Astrocyte of the spinal cord (primary cell): Measurements from ENCODE around the gene LRRN3.

Experiments
- DNase-seq: peaks from one replicate; pipeline ENCODE4 v3.0.0; 2011; ENCODE audit warnings: low read depth, low spot score
- H3K4me3 ChIP-seq: 2 replicates; pipeline ENCODE4 v1.5.1; 2011; ENCODE audit warnings: low read depth, mild to moderate bottlenecking, low read length, moderate library complexity
- CTCF ChIP-seq: IDR thresholded peaks from 2 replicates; pipeline ENCODE4 v1.5.1; 2012; ENCODE audit warnings: low read depth, mild to moderate bottlenecking, low read length, inconsistent platforms
- in situ Hi-C: cut with HindIII; loops from 2 replicates; pipeline ENCODE4 v1.10.0; 2017; ENCODE audit warnings: low sequenced_read_pairs

The LRRN3 gene

GRCh38 chr7:111145472-111145871 lies 54.5 kb downstream of the LRRN3 start:
- H3K4me3 ChIP-seq = no peak overlapping the region
- TF ChIP-seq CTCF = no peak
- DNase-seq = no peak
- in situ Hi-C loops = no loop called here

- TF ChIP-seq CTCF = no peak
- no peak for DNase-seq
- in situ Hi-C loops = no loop called here
- no peak overlapping the region for H3K4me3 ChIP-seq
These were observed 55.2 kb downstream of the LRRN3 start for GRCh38 chr7:111146136-111146535.

DNA sequence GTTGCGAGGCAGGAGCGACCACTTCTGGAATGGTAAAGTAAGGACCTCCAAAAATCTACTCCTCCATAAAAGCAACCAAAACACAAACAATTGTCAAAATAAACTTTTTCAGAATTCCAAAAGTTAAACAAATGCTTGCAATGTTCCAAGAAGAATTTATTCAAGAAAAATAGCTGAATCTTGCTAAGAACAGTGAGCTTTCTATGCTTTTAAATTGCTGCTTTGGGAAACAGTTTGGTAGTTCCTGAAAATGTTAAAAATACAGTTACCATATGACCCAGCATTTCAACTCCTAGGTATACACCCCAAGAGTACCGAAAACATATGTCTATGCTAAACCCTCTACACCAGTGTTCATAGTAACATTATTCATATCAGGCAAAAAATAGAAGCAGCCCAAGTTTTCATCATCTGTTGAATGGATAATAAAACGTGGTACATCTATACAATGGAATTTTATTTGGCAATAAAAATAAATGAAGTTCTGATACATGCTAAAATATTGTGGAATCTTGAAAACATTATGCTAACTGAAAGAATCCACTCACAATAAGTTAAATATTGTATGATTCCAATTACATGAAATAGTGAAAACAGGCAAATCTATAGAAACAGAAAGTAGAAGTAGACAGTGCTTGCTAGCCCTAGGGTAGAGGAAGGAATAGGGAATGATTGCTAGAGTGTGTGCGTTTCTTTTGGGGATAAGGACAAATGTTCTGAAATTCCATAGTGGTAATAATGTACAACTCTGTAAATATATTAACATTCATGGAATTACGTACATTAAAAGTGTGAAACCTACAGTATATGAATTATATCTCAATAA lies 57.0 kb downstream of the LRRN3 start:
- no peak for TF ChIP-seq CTCF
- in situ Hi-C loops = no loop called here
- DNase-seq = no peak
- H3K4me3 ChIP-seq = no peak overlapping the region

- no peak for DNase-seq
- TF ChIP-seq CTCF = no peak
- H3K4me3 ChIP-seq = no peak overlapping the region
- in situ Hi-C loops = no loop called here
These were observed 59.8 kb downstream of the LRRN3 start for GRCh38 chr7:111150709-111151108.

- TF ChIP-seq CTCF = no peak
- peak; percentile 62 for DNase-seq
- no peak overlapping the region for H3K4me3 ChIP-seq
- in situ Hi-C loops = no loop called here
These were observed 68.5 kb downstream of the LRRN3 start for GRCh38 chr7:111159426-111159825.

DNA sequence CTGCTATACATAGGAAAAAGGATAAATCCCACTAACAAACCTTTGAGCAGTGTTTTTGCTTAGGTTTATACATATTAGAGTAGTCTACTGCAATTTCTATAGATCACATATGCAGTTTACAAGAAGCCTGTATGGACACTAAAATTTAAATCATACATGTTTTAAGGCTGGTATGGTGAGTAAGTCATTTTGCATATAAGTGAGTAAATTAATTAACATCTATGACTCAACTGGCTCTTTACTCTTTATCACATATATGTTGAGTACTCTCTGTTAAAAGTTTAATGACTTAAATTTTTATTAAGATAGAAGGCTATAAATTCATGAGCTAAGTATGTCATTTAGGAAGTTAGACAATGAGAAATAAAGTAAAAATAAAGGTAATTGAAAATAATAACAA lies 69.4 kb downstream of the LRRN3 start:
- in situ Hi-C loops = no loop called here
- DNase-seq = no peak

More for the DNA sequence above, 69.4 kb downstream of the LRRN3 start:
- TF ChIP-seq CTCF = no peak
- H3K4me3 ChIP-seq = no peak overlapping the region
